GM19467 (cell line): ENCODE data around the gene BICDL2.

Source experiments
- ATAC-seq: cut with Tn5 transposase; IDR thresholded peaks from one replicate; pipeline ENCODE4 v1.9.1; 2021; ENCODE audit warnings: mild to moderate bottlenecking, moderate library complexity; ENCODE audit not compliant: unreplicated experiment

Gene BICDL2

DNA sequence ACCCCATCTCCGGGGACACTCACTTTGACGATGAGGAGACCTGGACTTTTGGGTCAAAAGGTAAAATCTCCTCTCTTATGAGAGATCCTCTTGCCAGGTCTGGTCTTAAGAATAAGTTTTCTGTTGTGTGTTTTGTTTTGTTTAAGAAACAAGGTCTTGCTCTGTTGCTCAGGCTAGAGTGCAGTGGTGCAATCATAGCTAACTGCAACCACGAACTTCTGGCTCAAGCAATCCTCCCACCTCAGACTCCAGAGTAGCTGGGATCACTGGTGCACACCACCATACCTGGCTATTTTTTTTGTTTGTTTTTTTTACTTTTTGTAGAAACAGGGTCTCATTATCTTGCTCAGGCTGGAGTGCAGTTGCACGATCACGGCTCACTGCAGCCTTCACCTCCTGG, 13.7 kb upstream of the BICDL2 start:
- ATAC-seq: no peak

DNA sequence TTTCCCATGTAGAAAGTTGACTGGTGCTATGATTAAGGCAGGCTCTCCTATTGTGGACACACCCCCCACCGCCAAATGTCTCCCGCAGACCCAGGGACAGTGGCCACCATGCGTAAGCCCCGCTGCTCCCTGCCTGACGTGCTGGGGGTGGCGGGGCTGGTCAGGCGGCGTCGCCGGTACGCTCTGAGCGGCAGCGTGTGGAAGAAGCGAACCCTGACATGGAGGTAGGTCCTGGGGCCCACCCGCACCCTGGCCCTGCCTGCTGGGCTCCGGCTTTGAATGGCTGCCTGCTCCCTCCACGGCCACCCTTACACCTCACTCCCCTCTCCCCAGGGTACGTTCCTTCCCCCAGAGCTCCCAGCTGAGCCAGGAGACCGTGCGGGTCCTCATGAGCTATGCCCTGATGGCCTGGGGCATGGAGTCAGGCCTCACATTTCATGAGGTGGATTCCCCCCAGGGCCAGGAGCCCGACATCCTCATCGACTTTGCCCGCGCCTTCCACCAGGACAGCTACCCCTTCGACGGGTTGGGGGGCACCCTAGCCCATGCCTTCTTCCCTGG, 13.3 kb upstream of the BICDL2 start:
- no peak for ATAC-seq

- no peak for ATAC-seq
Measured at GRCh38 chr16:3047387-3047720, 10.6 kb upstream of the BICDL2 start.

DNA sequence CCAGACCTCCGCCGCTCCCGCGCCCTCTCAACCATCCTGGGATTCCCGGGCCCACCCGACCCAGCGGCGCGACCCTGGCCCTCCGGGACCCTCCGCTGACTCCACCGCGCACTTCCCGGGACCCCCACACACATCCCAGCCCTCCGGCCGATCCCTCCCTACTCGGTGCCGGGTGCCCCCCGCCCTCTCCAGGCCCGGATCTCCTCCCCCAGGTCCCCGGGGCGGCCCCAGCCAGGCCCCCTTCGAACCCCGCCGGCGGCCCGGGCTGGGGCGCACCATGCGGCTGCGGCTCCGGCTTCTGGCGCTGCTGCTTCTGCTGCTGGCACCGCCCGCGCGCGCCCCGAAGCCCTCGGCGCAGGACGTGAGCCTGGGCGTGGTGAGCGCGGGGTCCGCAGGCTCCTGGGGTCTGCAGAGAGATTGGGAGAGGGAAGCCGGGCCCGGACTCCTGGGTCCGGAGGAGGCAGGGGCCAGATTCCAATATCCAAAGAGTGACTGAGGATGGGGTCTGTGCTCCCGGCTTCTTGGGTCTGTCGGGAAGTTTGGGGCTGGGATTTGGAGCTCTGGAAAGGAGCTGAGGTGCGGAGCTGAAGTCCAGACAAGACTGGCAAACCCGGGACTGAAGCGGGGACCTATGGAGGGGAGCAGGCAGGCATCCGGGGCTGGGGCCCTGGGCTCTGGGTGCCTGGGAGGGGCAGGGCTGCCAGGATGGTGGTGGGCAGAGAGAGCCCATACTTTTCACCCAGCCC, 10.1 kb upstream of the BICDL2 start:
- ATAC-seq: no peak

GRCh38 chr16:3045758-3046640, 9.3 kb upstream of the BICDL2 start, which contains the start of gene MMP25:
Gene MMP25 (plus strand): TSS chr16:3046561. CDS start chr16:3046918, 357 bp downstream.
- no peak for ATAC-seq

- no peak for ATAC-seq
Measured at GRCh38 chr16:3044708-3045107, 8.0 kb upstream of the BICDL2 start.

DNA sequence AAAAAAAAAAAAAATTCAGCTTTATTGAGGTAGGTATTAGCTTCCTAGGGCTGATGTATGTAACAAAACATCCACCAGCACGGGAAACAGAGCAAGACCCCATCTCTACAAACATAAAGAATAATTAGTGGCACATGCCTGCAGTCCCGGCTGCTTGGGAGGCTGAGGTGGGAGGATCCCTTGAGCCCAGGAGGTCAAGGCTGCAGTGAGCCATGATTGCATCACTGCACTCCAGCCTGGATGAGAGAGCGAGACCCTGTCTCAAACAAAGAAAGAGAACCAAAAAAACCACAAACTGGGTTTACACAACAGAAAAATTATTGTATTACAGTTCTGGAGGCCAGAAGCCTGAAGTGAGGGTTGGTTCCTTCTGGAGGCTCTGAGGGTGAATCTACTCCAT, 5.6 kb upstream of the BICDL2 start:
- ATAC-seq: no peak

DNA sequence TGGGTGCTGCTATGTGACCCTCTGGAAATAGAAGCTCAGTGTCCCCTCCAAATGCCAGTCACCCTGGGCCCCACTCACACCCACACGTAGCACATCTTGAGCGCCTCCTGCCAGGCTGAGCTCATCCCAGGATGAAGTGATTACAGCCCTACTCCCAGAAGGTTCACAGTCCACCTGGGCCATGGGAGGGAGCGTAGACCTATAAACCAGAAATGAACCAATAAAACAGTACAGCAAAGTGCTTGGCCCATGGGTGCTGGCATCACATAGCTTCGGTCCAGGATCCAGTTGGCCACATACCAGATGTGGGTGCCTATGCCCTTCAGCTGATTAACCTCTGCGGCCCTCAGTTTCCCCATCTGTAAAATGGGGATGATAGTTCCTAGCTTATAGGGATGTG, 2.2 kb upstream of the BICDL2 start:
- no peak for ATAC-seq

GRCh38 chr16:3038256-3038655, 1.5 kb upstream of the BICDL2 start:
- ATAC-seq: no peak

DNA sequence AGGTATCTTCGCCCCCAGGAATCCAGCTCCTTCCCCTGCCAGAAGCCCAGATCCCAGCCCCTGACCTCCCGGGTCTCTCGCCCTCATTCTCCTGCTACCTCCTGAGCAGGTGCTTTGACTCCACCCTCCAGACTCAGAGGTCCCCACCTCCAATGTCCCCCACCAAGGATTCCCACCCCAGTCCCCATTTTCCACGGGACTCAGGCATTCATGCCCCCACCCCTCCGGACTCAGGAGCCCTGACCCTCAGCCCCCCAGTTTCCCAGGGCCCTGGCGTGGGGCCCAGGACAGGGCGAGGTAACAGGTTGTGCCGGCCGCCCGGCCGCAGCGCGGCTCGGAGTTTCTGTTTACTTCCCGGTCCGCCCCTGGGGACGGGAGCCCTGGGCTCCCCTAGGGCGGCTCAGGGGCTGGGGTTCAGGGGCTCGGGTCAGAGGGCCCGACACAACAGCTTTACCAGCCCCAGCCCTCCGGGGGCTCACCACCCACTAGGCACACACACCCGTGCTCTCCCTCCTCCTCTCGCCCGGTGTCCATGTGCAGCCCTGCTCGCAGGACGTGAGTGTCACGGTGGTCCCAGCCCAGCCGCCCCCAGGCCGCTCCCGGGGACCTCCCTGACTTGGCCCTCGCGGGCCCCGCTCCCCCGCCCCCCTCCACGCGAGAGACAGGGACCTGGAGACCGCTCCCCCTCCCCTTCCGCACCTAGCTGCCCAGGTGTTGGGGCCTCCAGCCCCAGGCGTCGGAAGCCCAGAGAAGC, 595 bp downstream of the BICDL2 start:
- ATAC-seq: no peak

- no peak for ATAC-seq
Measured at GRCh38 chr16:3035289-3035971, 1.3 kb downstream of the BICDL2 start.

GRCh38 chr16:3032624-3033023, 4.1 kb downstream of the BICDL2 start:
- ATAC-seq: no peak

- ATAC-seq: no peak
Measured at GRCh38 chr16:3030222-3031212, 6.2 kb downstream of the BICDL2 start.

GRCh38 chr16:3029491-3030221, 7.1 kb downstream of the BICDL2 start:
- no peak for ATAC-seq

DNA sequence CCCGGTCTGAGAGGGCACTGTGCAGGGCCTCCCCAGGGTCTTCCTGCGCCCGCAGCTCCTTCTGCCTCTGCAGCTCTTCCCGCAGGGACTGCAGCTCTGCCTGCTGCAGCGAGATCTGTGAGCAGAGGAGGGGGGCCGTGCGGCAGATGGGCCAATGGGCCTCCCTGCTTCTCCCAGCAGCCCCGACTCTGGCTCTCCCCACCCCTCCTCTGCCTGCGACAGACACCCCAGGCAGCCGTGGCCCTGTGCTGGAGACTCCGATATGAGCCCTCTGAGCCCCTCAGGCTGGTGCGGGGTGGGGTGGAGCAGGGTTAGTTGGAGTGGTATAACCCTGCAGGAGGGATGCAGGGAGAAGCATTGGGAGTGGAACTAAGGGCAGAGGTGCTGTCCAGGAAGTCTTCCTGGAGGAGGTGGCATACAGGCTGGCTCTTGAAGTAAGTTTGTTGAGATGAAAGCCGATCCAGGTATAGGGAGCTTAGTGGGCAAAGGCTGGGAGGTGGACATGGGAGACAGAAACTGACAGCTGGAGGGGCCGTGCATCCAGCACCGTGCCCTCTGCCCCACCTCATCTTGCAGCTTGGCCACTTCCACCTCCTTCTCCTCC, 7.9 kb downstream of the BICDL2 start:
- no peak for ATAC-seq

DNA sequence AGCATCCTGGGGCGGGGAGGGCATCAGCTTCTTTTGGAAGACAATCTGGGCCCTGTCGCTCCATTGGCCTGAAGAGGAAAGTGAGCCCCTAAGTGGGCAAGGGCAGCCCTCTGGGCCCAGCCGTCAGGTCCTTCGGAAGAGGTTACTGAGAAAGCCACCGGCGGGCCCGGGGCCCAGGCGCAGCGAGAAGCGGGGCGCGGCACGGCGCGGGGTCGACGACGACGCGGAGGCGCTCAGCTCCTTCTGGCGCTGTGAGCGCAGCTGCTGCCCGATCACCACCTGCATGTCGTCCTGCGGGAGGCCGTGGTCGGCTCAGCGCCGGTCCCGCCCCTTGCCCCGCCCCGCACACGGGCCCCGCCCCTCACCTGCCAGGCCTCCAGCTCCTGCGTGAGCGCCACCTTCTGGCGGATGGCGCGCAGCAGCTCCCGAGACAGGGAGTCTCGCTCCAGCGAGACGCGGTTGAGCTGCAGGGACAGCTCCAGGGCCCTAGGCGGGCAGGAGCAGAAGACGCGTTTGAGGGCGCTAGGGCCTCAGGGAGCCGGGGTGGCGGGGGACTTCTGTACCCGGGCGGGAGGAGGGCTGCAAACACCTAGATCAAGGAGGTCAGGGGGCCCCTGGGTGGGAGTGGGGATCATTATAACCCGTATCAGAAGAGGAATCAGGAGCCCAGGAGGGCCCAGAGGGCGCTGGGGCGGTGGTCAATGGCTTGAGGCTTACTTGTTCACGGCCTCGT, 8.6 kb downstream of the BICDL2 start:
- ATAC-seq: no peak

- ATAC-seq: no peak
Measured at GRCh38 chr16:3027489-3027795, 9.3 kb downstream of the BICDL2 start.
